Activated CD4-positive, alpha-beta memory T cell treated with anti-CD3 and anti-CD28 coated beads for 36 hours (primary cell): Measurements from ENCODE around the gene H1-8. TPM values are rescaled to one million over a fixed set of nuclear protein-coding genes. Genes with fewer than 3 reads are reported as not detected.
"Not testable (repeated sequence)": the region's sequence is repeated elsewhere in the genome, so short reads cannot be mapped to it uniquely, and the experiment has no call there.

ENCODE experiments used
- CTCF ChIA-PET: fragments of 350-600 bp; sonication (Branson Sonifier 250); formaldehyde crosslinking; loops from one replicate; lab custom pipeline; 2021; ENCODE audit warnings: antibody characterized with exemption, inconsistent platforms; lab: Charles Lee
- POLR2A ChIA-PET: fragments of 350-600 bp; sonication (Branson Sonifier 250); formaldehyde crosslinking; loops from one replicate; lab custom pipeline; 2021; ENCODE audit warnings: antibody characterized with exemption; lab: Charles Lee
- DNase-seq: peaks from one replicate; pipeline ENCODE4 v3.0.0-alpha.2; 2020
- H3K27ac Mint-ChIP-seq: one replicate; pipeline ENCODE4 v1.8.0; 2021; ENCODE audit warnings: mixed read lengths
- H3K27me3 Mint-ChIP-seq: one replicate; pipeline ENCODE4 v1.8.0; 2021; ENCODE audit warnings: mixed read lengths
- H3K36me3 Mint-ChIP-seq: one replicate; pipeline ENCODE4 v1.8.0; 2021; ENCODE audit warnings: mixed read lengths
- H3K4me1 Mint-ChIP-seq: one replicate; pipeline ENCODE4 v1.8.0; 2021; ENCODE audit warnings: low read depth, mixed read lengths
- H3K4me3 Mint-ChIP-seq: one replicate; pipeline ENCODE4 v1.8.0; 2021; ENCODE audit warnings: mild to moderate bottlenecking, mixed read lengths
- H3K9me3 Mint-ChIP-seq: one replicate; pipeline ENCODE4 v1.8.0; 2021; ENCODE audit warnings: mixed read lengths
- intact Hi-C: fragments of 100-400 bp; cut with micrococcal nuclease; formaldehyde crosslinking; loops from one replicate; pipeline ENCODE4 v1.15.1; 2023
- total RNA-seq, 2 experiments: library from RNA; stranded (reverse); gene quantifications; one replicate each; pipeline ENCODE4 v1.2.3, GENCODE V29; 2021

H1-8 gene
- total RNA-seq, 2 experiments from 2014 or later, result not detected

GRCh38 chr3:129503471-129504291 is 39.3 kb upstream of the H1-8 start:
- Mint-ChIP-seq H3K4me1 (no peaks in the 10 kb centered on the region), H3K9me3 (no peaks in the 10 kb centered on the region), H3K27me3 (no peaks in the 10 kb centered on the region), H3K27ac (no peak overlapping the region), H3K4me3 (no peak overlapping the region), H3K36me3 (peaks cover 7% of the 10 kb centered on the region)
- no peak for DNase-seq
- intact Hi-C loops, result no loop called here
- ChIA-PET CTCF (interaction anchor here (1.2 kb wide), 1 partner anchor 13 kb away, joined by 4 read pairs; no protein-coding TSS in a partner anchor), POLR2A (no interaction called here)

GRCh38 chr3:129504471-129505100 is 38.4 kb upstream of the H1-8 start:
- POLR2A ChIA-PET, result no interaction called here
- intact Hi-C loops, result no loop called here
- Mint-ChIP-seq H3K36me3 (peaks cover 9% of the 10 kb centered on the region), H3K4me1 (no peaks in the 10 kb centered on the region), H3K27me3 (no peaks in the 10 kb centered on the region), H3K27ac (no peak overlapping the region), H3K9me3 (no peaks in the 10 kb centered on the region), H3K4me3 (no peak overlapping the region)
- CTCF ChIA-PET, result no interaction called here
- DNase-seq, result no peak

GRCh38 chr3:129505341-129505740 is 37.6 kb upstream of the H1-8 start:
- no peaks in the 10 kb centered on the region for H3K4me1 Mint-ChIP-seq
- no peak for DNase-seq
- H3K9me3 Mint-ChIP-seq, result no peaks in the 10 kb centered on the region
- H3K4me3 Mint-ChIP-seq, result no peak overlapping the region
- H3K27ac Mint-ChIP-seq, result no peak overlapping the region
- H3K36me3 Mint-ChIP-seq, result peaks cover 9% of the 10 kb centered on the region
- ChIA-PET CTCF (no interaction called here), POLR2A (no interaction called here)
- H3K27me3 Mint-ChIP-seq, result no peaks in the 10 kb centered on the region
- intact Hi-C loops, result no loop called here

- Mint-ChIP-seq H3K9me3 (no peaks in the 10 kb centered on the region), H3K36me3 (peaks cover 6% of the 10 kb centered on the region), H3K27ac (no peak overlapping the region), H3K4me3 (no peak overlapping the region), H3K27me3 (no peaks in the 10 kb centered on the region), H3K4me1 (no peaks in the 10 kb centered on the region)
- no peak for DNase-seq
- POLR2A ChIA-PET, result no interaction called here
- CTCF ChIA-PET, result no interaction called here
- intact Hi-C loops, result no loop called here
Observed at GRCh38 chr3:129506231-129506742, 36.7 kb upstream of the H1-8 start.

GRCh38 chr3:129507181-129507831 is 35.7 kb upstream of the H1-8 start:
- CTCF ChIA-PET, result no interaction called here
- Mint-ChIP-seq H3K9me3 (no peaks in the 10 kb centered on the region), H3K4me3 (no peak overlapping the region), H3K27ac (no peak overlapping the region), H3K4me1 (no peaks in the 10 kb centered on the region), H3K27me3 (no peaks in the 10 kb centered on the region), H3K36me3 (peaks cover 9% of the 10 kb centered on the region)
- intact Hi-C loops, result no loop called here
- no peak for DNase-seq
- POLR2A ChIA-PET, result no interaction called here

- no peaks in the 10 kb centered on the region for H3K4me1 Mint-ChIP-seq
- H3K9me3 Mint-ChIP-seq, result no peaks in the 10 kb centered on the region
- DNase-seq, result no peak
- CTCF ChIA-PET, result no interaction called here
- intact Hi-C loops, result no loop called here
- POLR2A ChIA-PET, result no interaction called here
- peaks cover 9% of the 10 kb centered on the region for H3K36me3 Mint-ChIP-seq
- no peak overlapping the region for H3K4me3 Mint-ChIP-seq
- no peak overlapping the region for H3K27ac Mint-ChIP-seq
- no peaks in the 10 kb centered on the region for H3K27me3 Mint-ChIP-seq
Observed at GRCh38 chr3:129512595-129512994, 30.4 kb upstream of the H1-8 start.

- Mint-ChIP-seq H3K4me1 (no peaks in the 10 kb centered on the region), H3K36me3 (peaks cover 9% of the 10 kb centered on the region), H3K27me3 (no peaks in the 10 kb centered on the region), H3K4me3 (no peak overlapping the region), H3K27ac (no peak overlapping the region), H3K9me3 (no peaks in the 10 kb centered on the region)
- intact Hi-C loops, result no loop called here
- ChIA-PET CTCF (no interaction called here), POLR2A (no interaction called here)
- no peak for DNase-seq
Observed at GRCh38 chr3:129513705-129514104, 29.3 kb upstream of the H1-8 start.

GRCh38 chr3:129514110-129514509 is 28.9 kb upstream of the H1-8 start:
- no peak for DNase-seq
- ChIA-PET CTCF (no interaction called here), POLR2A (no interaction called here)
- H3K27ac Mint-ChIP-seq, result no peak overlapping the region
- H3K4me1 Mint-ChIP-seq, result no peaks in the 10 kb centered on the region
- peaks cover 9% of the 10 kb centered on the region for H3K36me3 Mint-ChIP-seq
- H3K9me3 Mint-ChIP-seq, result no peaks in the 10 kb centered on the region
- H3K27me3 Mint-ChIP-seq, result no peaks in the 10 kb centered on the region
- intact Hi-C loops, result no loop called here
- no peak overlapping the region for H3K4me3 Mint-ChIP-seq

- Mint-ChIP-seq H3K4me1 (no peaks in the 10 kb centered on the region), H3K27me3 (no peaks in the 10 kb centered on the region), H3K9me3 (no peaks in the 10 kb centered on the region), H3K36me3 (peaks cover 8% of the 10 kb centered on the region), H3K4me3 (no peak overlapping the region), H3K27ac (no peak overlapping the region)
- ChIA-PET CTCF (interaction anchor here (0.6 kb wide), 1 partner anchor 1247 kb away, joined by 3 read pairs; no protein-coding TSS in a partner anchor), POLR2A (no interaction called here)
- intact Hi-C loops, result no loop called here
- no peak for DNase-seq
Observed at GRCh38 chr3:129514563-129514962, 28.4 kb upstream of the H1-8 start.

GRCh38 chr3:129515108-129515820 is 27.7 kb upstream of the H1-8 start:
- H3K4me1 Mint-ChIP-seq, POLR2A ChIA-PET, H3K27ac Mint-ChIP-seq, H3K4me3 Mint-ChIP-seq, intact Hi-C loops, H3K9me3 Mint-ChIP-seq, DNase-seq, H3K36me3 Mint-ChIP-seq, H3K27me3 Mint-ChIP-seq: not testable (repeated sequence)
- CTCF ChIA-PET, result interaction anchor here (0.6 kb wide), 2 partner anchors 25 to 1246 kb away, joined by 3 read pairs; no protein-coding TSS in a partner anchor

GRCh38 chr3:129515821-129516432 is 27.0 kb upstream of the H1-8 start:
- H3K9me3 Mint-ChIP-seq, H3K27me3 Mint-ChIP-seq, POLR2A ChIA-PET, DNase-seq, intact Hi-C loops, H3K4me1 Mint-ChIP-seq, H3K4me3 Mint-ChIP-seq, H3K36me3 Mint-ChIP-seq, H3K27ac Mint-ChIP-seq: not testable (repeated sequence)
- CTCF ChIA-PET, result interaction anchor here (0.6 kb wide), 1 partner anchor 25 kb away, joined by 3 read pairs; no protein-coding TSS in a partner anchor
